Measurements from ENCODE around the gene MDH1. TPM values are rescaled to one million over a fixed set of nuclear protein-coding genes. Genes with fewer than 3 reads are reported as not detected.

Gene MDH1
- polyA plus RNA-seq, 1 donor from 2014 or later, result 511 TPM

GRCh38 chr2:63631501-63631900 is 42.7 kb downstream of the MDH1 start:
- Histone ChIP-seq H2AFZ (ENCODE audit: low read depth, low read length) (no peak overlapping the region), H3K4me2 (ENCODE audit: low read length) (no peak overlapping the region), H3K36me3 (ENCODE audit: insufficient read depth, low read length) (no peaks in the 10 kb centered on the region), H3K79me2 (replicated peaks; ENCODE audit: insufficient read depth, low read length) (no peaks in the 10 kb centered on the region), H3K9me2 (ENCODE audit: insufficient read depth, low read length) (no peaks in the 10 kb centered on the region), H4K20me1 (ENCODE audit: insufficient read depth) (no peaks in the 10 kb centered on the region), H3K27me3 (ENCODE audit: insufficient read depth, low read depth, low read length) (no peaks in the 10 kb centered on the region), H3K9ac (ENCODE audit: low read length) (no peak overlapping the region), H3K4me3 (ENCODE audit: low read length) (no peak overlapping the region), H3K27ac (ENCODE audit: low read length) (no peak overlapping the region), H3K9me3 (ENCODE audit: low read length) (no peaks in the 10 kb centered on the region), H3F3A (ENCODE audit: insufficient read depth, low read length, poor library complexity, severe bottlenecking) (no peaks in the 10 kb centered on the region)
- TF ChIP-seq SMC3 (conservative IDR thresholded peaks at IDR 0.05; ENCODE audit: poor library complexity) (no peak), POLR2AphosphoS5 (IDR thresholded peaks at IDR 0.05) (no peak), TAF1 (IDR thresholded peaks at IDR 0.05; ENCODE audit: low read depth) (no peak)

- no peaks in the 10 kb centered on the region for H4K20me1 ChIP-seq (ENCODE audit: insufficient read depth)
These were observed 43.6 kb downstream of the MDH1 start for GRCh38 chr2:63632382-63632781.

More at GRCh38 chr2:63632382-63632781, 43.6 kb downstream of the MDH1 start:
- Histone ChIP-seq H3K9ac (ENCODE audit: low read length) (no peak overlapping the region), H3K4me3 (ENCODE audit: low read length) (no peak overlapping the region), H2AFZ (ENCODE audit: low read depth, low read length) (no peak overlapping the region), H3K27me3 (ENCODE audit: insufficient read depth, low read depth, low read length) (no peaks in the 10 kb centered on the region), H3K9me2 (ENCODE audit: insufficient read depth, low read length) (no peaks in the 10 kb centered on the region), H3K9me3 (ENCODE audit: low read length) (no peaks in the 10 kb centered on the region), H3F3A (ENCODE audit: insufficient read depth, low read length, poor library complexity, severe bottlenecking) (no peaks in the 10 kb centered on the region), H3K4me2 (ENCODE audit: low read length) (no peak overlapping the region), H3K79me2 (replicated peaks; ENCODE audit: insufficient read depth, low read length) (no peaks in the 10 kb centered on the region), H3K27ac (ENCODE audit: low read length) (no peak overlapping the region), H3K36me3 (ENCODE audit: insufficient read depth, low read length) (no peaks in the 10 kb centered on the region)
- TF ChIP-seq POLR2AphosphoS5 (IDR thresholded peaks at IDR 0.05), result no peak
- TF ChIP-seq SMC3 (conservative IDR thresholded peaks at IDR 0.05; ENCODE audit: poor library complexity), result no peak
- TF ChIP-seq EZH2 (IDR thresholded peaks at IDR 0.05; ENCODE audit: borderline replicate concordance, insufficient read depth, low read length, poor library complexity, severe bottlenecking), result no peak
- no peak for TF ChIP-seq RAD21 (conservative IDR thresholded peaks at IDR 0.05)
- no peak for TF ChIP-seq CTCF (IDR thresholded peaks at IDR 0.05; ENCODE audit: poor library complexity, severe bottlenecking)
- no peak for TF ChIP-seq TAF1 (IDR thresholded peaks at IDR 0.05; ENCODE audit: low read depth)
- no peak for TF ChIP-seq EP300 (conservative IDR thresholded peaks at IDR 0.05; ENCODE audit: poor library complexity, severe bottlenecking)
- no peak for TF ChIP-seq MXI1 (conservative IDR thresholded peaks at IDR 0.05; ENCODE audit: poor library complexity, severe bottlenecking)
- TF ChIP-seq REST (IDR thresholded peaks at IDR 0.05; ENCODE audit: borderline replicate concordance), result no peak
